ENCODE results near the gene FLNB. TPM values are rescaled to one million over a fixed set of nuclear protein-coding genes. Genes with fewer than 3 reads are reported as not detected.

Gene FLNB
- total RNA-seq, 4 donors from 2014 or later, result 164 to 258 (median 242) TPM

DNA sequence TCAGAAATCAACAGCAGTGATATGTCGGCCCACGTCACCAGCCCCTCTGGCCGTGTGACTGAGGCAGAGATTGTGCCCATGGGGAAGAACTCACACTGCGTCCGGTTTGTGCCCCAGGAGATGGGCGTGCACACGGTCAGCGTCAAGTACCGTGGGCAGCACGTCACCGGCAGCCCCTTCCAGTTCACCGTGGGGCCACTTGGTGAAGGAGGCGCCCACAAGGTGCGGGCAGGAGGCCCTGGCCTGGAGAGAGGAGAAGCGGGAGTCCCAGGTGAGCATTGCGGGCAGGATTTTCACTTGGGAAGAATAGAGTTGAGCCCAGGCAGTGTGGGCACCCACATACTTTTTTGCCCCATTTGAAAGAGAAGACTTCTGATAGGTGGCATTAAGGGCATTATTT lies 145.1 kb downstream of the FLNB start:
- H3K27ac ChIP-seq, result peak overlapping the region in 1 of 3 donors; percentile 57
- no peak overlapping the region for H3K4me3 ChIP-seq (replicated peaks in 1 of 3)
- intact Hi-C loops (cut with DNase I), result no loop called here
- peaks cover 20 to 28% of the 10 kb centered on the region in 2 donors for H3K4me1 ChIP-seq
- no peaks in the 10 kb centered on the region for H3K9me3 ChIP-seq
- TF ChIP-seq, protein P1, sequence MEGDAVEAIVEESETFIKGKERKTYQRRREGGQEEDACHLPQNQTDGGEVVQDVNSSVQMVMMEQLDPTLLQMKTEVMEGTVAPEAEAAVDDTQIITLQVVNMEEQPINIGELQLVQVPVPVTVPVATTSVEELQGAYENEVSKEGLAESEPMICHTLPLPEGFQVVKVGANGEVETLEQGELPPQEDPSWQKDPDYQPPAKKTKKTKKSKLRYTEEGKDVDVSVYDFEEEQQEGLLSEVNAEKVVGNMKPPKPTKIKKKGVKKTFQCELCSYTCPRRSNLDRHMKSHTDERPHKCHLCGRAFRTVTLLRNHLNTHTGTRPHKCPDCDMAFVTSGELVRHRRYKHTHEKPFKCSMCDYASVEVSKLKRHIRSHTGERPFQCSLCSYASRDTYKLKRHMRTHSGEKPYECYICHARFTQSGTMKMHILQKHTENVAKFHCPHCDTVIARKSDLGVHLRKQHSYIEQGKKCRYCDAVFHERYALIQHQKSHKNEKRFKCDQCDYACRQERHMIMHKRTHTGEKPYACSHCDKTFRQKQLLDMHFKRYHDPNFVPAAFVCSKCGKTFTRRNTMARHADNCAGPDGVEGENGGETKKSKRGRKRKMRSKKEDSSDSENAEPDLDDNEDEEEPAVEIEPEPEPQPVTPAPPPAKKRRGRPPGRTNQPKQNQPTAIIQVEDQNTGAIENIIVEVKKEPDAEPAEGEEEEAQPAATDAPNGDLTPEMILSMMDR (IDR thresholded peaks at IDR 0.05), result no peak
- no peak for TF ChIP-seq POLR2A (IDR thresholded peaks at IDR 0.05)
- DNase-seq, result no peak
- H3K36me3 ChIP-seq, result peaks cover 41 to 60% of the 10 kb centered on the region in 2 donors
- WGBS, 2 donors, result 96 to 99% methylated on average over 15 to 16 of the region's 16 CpGs
- no peaks in the 10 kb centered on the region for H3K27me3 ChIP-seq

DNA sequence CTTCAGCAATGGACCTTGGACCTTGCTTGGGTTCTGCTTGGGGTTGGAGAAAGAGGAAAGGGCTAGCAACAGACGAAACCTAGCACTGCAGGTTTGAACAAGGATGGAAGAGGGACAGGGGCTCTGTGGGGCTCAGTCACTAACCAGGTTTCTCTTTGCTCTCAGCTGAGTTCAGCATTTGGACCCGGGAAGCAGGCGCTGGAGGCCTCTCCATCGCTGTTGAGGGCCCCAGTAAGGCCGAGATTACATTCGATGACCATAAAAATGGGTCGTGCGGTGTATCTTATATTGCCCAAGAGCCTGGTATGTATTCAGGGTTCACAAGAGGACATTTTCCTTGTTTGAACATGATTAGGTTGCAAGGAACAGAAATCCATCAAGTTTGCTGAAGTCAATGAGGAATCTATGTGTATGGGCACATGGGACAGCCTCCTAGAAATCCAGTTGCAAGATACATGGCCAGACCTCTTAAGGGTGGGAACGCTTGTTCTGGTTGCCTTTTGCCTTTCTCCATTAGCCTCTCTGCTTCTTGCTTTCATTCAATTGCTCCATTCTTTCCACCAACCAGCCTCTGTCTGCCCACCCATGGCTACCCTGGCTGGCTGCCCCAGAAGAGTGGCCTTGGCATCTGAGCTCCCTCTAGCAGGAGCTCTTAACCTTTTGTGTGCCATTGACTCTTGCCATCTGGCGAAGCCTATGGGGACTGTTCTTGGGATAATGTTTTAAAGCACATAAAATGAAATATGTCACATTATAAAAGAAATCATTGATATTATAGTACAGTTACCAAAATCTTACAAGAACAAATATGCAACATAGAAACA lies 146.6 kb downstream of the FLNB start:
- Histone ChIP-seq H3K27ac (peak overlapping the region in 1 of 3 donors; percentile 57), H3K36me3 (peaks cover 26 to 54% of the 10 kb centered on the region in 2 donors), H3K4me3 (replicated peaks in 1 of 3) (no peak overlapping the region), H3K9me3 (no peaks in the 10 kb centered on the region), H3K4me1 (peaks cover 20 to 28% of the 10 kb centered on the region in 2 donors), H3K27me3 (no peaks in the 10 kb centered on the region)
- TF ChIP-seq, protein P1 (IDR thresholded peaks at IDR 0.05), result no peak
- TF ChIP-seq POLR2A (IDR thresholded peaks at IDR 0.05), result no peak
- intact Hi-C loops (cut with DNase I), result loop anchor here (5.0 kb wide), 1 partner anchor 33 kb away; no protein-coding TSS in a partner anchor
- DNase-seq, result peak; percentile 70 to 83
- 85 to 89% methylated on average over 10 of the region's 10 CpGs for WGBS, 2 donors

DNA sequence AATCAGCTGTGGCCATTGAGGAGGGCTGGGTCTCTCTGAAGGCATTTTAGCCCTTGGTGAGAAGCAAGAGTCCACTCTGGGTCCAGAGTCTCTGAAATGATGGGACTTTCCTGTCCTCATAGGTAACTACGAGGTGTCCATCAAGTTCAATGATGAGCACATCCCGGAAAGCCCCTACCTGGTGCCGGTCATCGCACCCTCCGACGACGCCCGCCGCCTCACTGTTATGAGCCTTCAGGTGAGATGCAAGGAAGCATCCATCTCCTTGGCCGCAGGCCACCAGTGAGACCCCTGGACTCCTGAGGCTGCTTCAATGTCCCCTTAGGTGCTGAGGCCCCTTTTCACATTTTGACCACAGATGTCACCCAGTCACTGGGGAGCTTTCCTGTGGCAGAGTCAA lies 147.6 kb downstream of the FLNB start:
- no peaks in the 10 kb centered on the region for H3K27me3 ChIP-seq
- H3K4me1 ChIP-seq, result peaks cover 20 to 28% of the 10 kb centered on the region in 2 donors
- peaks cover 16 to 44% of the 10 kb centered on the region in 2 donors for H3K36me3 ChIP-seq
- DNase-seq, result no peak
- TF ChIP-seq, protein P1 (IDR thresholded peaks at IDR 0.05), result no peak
- TF ChIP-seq POLR2A (IDR thresholded peaks at IDR 0.05), result no peak
- no peak overlapping the region for H3K4me3 ChIP-seq (replicated peaks in 1 of 3)
- H3K27ac ChIP-seq, result peak overlapping the region in 2 of 3 donors; percentile 20 to 31
- intact Hi-C loops (cut with DNase I), result loop anchor here (5.0 kb wide), 1 partner anchor 34 kb away; no protein-coding TSS in a partner anchor
- WGBS, 2 donors, result 78 to 96% methylated on average over 10 of the region's 10 CpGs
- no peaks in the 10 kb centered on the region for H3K9me3 ChIP-seq

DNA sequence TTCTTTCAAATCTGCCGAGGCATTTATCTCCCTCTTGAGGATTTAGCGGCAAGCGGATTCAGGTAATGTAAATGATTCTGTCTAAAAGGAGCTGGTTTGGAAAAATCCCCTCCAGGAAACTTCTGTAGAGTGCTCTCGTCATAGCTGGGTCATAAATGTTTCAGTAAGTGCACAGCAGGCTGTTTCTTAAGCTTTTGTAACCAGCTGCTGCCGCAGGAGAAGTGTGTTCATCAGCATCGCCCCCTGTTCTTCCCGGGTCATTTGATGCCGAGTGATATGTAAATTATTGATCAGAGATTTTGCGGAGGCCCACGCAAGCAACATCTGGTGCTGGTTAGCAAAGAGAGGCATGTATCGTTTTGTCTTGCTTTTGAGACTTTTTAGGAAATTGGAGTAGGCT lies 149.5 kb downstream of the FLNB start:
- Histone ChIP-seq H3K4me1 (peaks cover 30 to 31% of the 10 kb centered on the region in 2 donors), H3K4me3 (replicated peaks in 1 of 3) (no peak overlapping the region), H3K36me3 (peaks cover 11 to 32% of the 10 kb centered on the region in 2 donors), H3K9me3 (no peaks in the 10 kb centered on the region), H3K27ac (peak overlapping the region in 2 of 3 donors; percentile 46 to 79), H3K27me3 (no peaks in the 10 kb centered on the region)
- 86 to 89% methylated on average over 11 of the region's 11 CpGs for WGBS, 2 donors
- TF ChIP-seq, protein P1 (IDR thresholded peaks at IDR 0.05), result no peak
- no peak for TF ChIP-seq POLR2A (IDR thresholded peaks at IDR 0.05)
- intact Hi-C loops (cut with DNase I), result loop anchor here (5.0 kb wide), 1 partner anchor 35 kb away; no protein-coding TSS in a partner anchor
- no peak for DNase-seq

Data from thyroid gland (tissue), 4 donors.